ENCODE results near the gene ZNF366. TPM values are rescaled to one million over a fixed set of nuclear protein-coding genes. Genes with fewer than 3 reads are reported as not detected.

Gene ZNF366
- total RNA-seq, 4 donors from 2014 or later: 1.3 to 14.7 (median 3.0) TPM

GRCh38 chr5:72507907-72508238 is 663 bp upstream of the ZNF366 start:
- no peak for DNase-seq
- no peaks in the 10 kb centered on the region for H3K27me3 ChIP-seq
- H3K27ac ChIP-seq: peak overlapping the region; percentile 4 to 72 (median 56)
- H3K4me1 ChIP-seq: peaks cover 21 to 56% of the 10 kb centered on the region in 2 donors
- WGBS, 2 donors: 61 to 71% methylated on average over 5 of the region's 5 CpGs
- TF ChIP-seq POLR2A (IDR thresholded peaks at IDR 0.05) (no peak), CTCF (IDR thresholded peaks at IDR 0.05) (no peak)
- no peaks in the 10 kb centered on the region for H3K36me3 ChIP-seq
- intact Hi-C loops (cut with DNase I): no loop called here
- no peaks in the 10 kb centered on the region for H3K9me3 ChIP-seq
- H3K4me3 ChIP-seq (replicated peaks in 1 of 3): no peak overlapping the region

GRCh38 chr5:72506158-72506549 is 1.1 kb downstream of the ZNF366 start:
- Histone ChIP-seq H3K36me3 (no peaks in the 10 kb centered on the region), H3K27ac (peak overlapping the region in 2 of 3 donors; percentile 56), H3K4me3 (replicated peaks in 1 of 3) (peak overlapping the region in 1 of 3 donors; percentile 0), H3K27me3 (no peaks in the 10 kb centered on the region), H3K4me1 (peaks cover 21 to 56% of the 10 kb centered on the region in 2 donors), H3K9me3 (no peaks in the 10 kb centered on the region)
- TF ChIP-seq POLR2A (IDR thresholded peaks at IDR 0.05) (no peak), CTCF (IDR thresholded peaks at IDR 0.05) (no peak)
- 77 to 85% methylated on average over 7 of the region's 7 CpGs for WGBS, 2 donors
- intact Hi-C loops (cut with DNase I): no loop called here
- DNase-seq: no peak

GRCh38 chr5:72505539-72506157 is 1.6 kb downstream of the ZNF366 start:
- Histone ChIP-seq H3K27ac (peak overlapping the region in 2 of 3 donors; percentile 56), H3K27me3 (no peaks in the 10 kb centered on the region), H3K4me1 (peaks cover 21 to 55% of the 10 kb centered on the region in 2 donors), H3K9me3 (no peaks in the 10 kb centered on the region), H3K36me3 (no peaks in the 10 kb centered on the region), H3K4me3 (replicated peaks in 1 of 3) (peak overlapping the region in 1 of 3 donors; percentile 0)
- no peak for DNase-seq
- WGBS, 2 donors: 80 to 83% methylated on average over 7 of the region's 7 CpGs
- no peak for TF ChIP-seq POLR2A (IDR thresholded peaks at IDR 0.05)
- no peak for TF ChIP-seq CTCF (IDR thresholded peaks at IDR 0.05)
- intact Hi-C loops (cut with DNase I): no loop called here

GRCh38 chr5:72505016-72505415 is 2.2 kb downstream of the ZNF366 start:
- no peaks in the 10 kb centered on the region for H3K9me3 ChIP-seq
- H3K36me3 ChIP-seq: no peaks in the 10 kb centered on the region
- peak overlapping the region in 2 of 3 donors; percentile 56 for H3K27ac ChIP-seq
- peaks cover 21 to 53% of the 10 kb centered on the region in 2 donors for H3K4me1 ChIP-seq
- intact Hi-C loops (cut with DNase I): no loop called here
- no peaks in the 10 kb centered on the region for H3K27me3 ChIP-seq
- TF ChIP-seq POLR2A (IDR thresholded peaks at IDR 0.05): no peak
- H3K4me3 ChIP-seq (replicated peaks in 1 of 3): no peak overlapping the region
- WGBS, 2 donors: 81% methylated on average over 5 of the region's 5 CpGs
- DNase-seq: no peak

GRCh38 chr5:72503888-72504491 is 3.2 kb downstream of the ZNF366 start:
- DNase-seq: peak; percentile 14 to 20
- WGBS, 2 donors: 65 to 79% methylated on average over 14 of the region's 14 CpGs
- H3K4me1 ChIP-seq: peaks cover 21 to 45% of the 10 kb centered on the region in 2 donors
- intact Hi-C loops (cut with DNase I): no loop called here
- no peaks in the 10 kb centered on the region for H3K27me3 ChIP-seq
- H3K27ac ChIP-seq: peak overlapping the region in 2 of 3 donors; percentile 56
- H3K4me3 ChIP-seq (replicated peaks in 1 of 3): no peak overlapping the region
- H3K36me3 ChIP-seq: no peaks in the 10 kb centered on the region
- no peak for TF ChIP-seq POLR2A (IDR thresholded peaks at IDR 0.05)
- TF ChIP-seq CTCF (IDR thresholded peaks at IDR 0.05): peak in 1 of 6 experiments; percentile 1
- no peaks in the 10 kb centered on the region for H3K9me3 ChIP-seq
